Activated T-helper 1 cell treated with anti-CD3 and anti-CD28 coated beads, Interleukin-12 subunit alpha, Interleukin-12 subunit beta, Interleukin-2, Interleukin-4 antibody, amounts not matched to agents 30 ng/mL and 10 ng/mL and 1 ng/mL, durations not matched to agents 14 hours and 24 hours and 36 hours (primary cell): ENCODE data around the gene MYORG. TPM values are rescaled to one million over a fixed set of nuclear protein-coding genes. Genes with fewer than 3 reads are reported as not detected.
A peak's percentile ranks its signal among the peaks of the same experiment; 100 is the strongest.

Source experiments
- DNase-seq: peaks from one replicate; pipeline ENCODE4 v3.0.0; 2021; ENCODE audit warnings: low spot score
- H3K27ac Mint-ChIP-seq: one replicate; pipeline ENCODE4 v1.8.0; 2021; ENCODE audit warnings: mild to moderate bottlenecking, mixed read lengths
- H3K27me3 Mint-ChIP-seq: one replicate; pipeline ENCODE4 v1.8.0; 2022; ENCODE audit warnings: mild to moderate bottlenecking, moderate library complexity, mixed read lengths; ENCODE audit not compliant: insufficient read depth
- H3K36me3 Mint-ChIP-seq: one replicate; pipeline ENCODE4 v1.8.0; 2021; ENCODE audit warnings: low read depth, mixed read lengths
- H3K4me1 Mint-ChIP-seq: one replicate; pipeline ENCODE4 v1.8.0; 2021; ENCODE audit warnings: low read depth, mixed read lengths
- H3K4me3 Mint-ChIP-seq: one replicate; pipeline ENCODE4 v1.8.0; 2021; ENCODE audit warnings: mild to moderate bottlenecking, moderate library complexity, mixed read lengths
- H3K9me3 Mint-ChIP-seq: one replicate; pipeline ENCODE4 v1.8.0; 2021; ENCODE audit warnings: mixed read lengths
- intact Hi-C: fragments of 100-400 bp; cut with micrococcal nuclease; formaldehyde crosslinking; loops from one replicate; pipeline ENCODE4 v1.15.1; 2024
- total RNA-seq: library from RNA; stranded (reverse); gene quantifications from 2 replicates; pipeline ENCODE4 v1.2.3, GENCODE V29; 2022

Gene MYORG
- total RNA-seq, result 1.0 and 1.9 TPM in 2 replicates

GRCh38 chr9:34376596-34377403, at the start of gene MYORG:
Gene MYORG (minus strand): TSS chr9:34376898. CDS start chr9:34372943, 3,955 bp downstream.
- peak; percentile 97 for DNase-seq
- H3K36me3 Mint-ChIP-seq, result no peaks in the 10 kb centered on the region
- intact Hi-C loops, result loop anchor here (1.0 to 2.0 kb wide), 4 partner anchors 48 to 738 kb away; partner anchors contain the start of genes ATOSB, KIF24, NUDT2 and UBAP1
- H3K27me3 Mint-ChIP-seq, result peaks cover 13% of the 10 kb centered on the region
- H3K4me1 Mint-ChIP-seq, result peaks cover 45% of the 10 kb centered on the region
- no peaks in the 10 kb centered on the region for H3K9me3 Mint-ChIP-seq
- peak within 1 kb of the TSS; percentile 32 for H3K27ac Mint-ChIP-seq
- H3K4me3 Mint-ChIP-seq, result peak within 1 kb of the TSS; percentile 88

- Mint-ChIP-seq H3K9me3 (no peaks in the 10 kb centered on the region), H3K36me3 (no peaks in the 10 kb centered on the region), H3K4me3 (no peak overlapping the region), H3K4me1 (no peaks in the 10 kb centered on the region), H3K27ac (no peak overlapping the region), H3K27me3 (no peaks in the 10 kb centered on the region)
- DNase-seq, result no peak
- intact Hi-C loops, result no loop called here
Measured at GRCh38 chr9:34419716-34420504, 43.2 kb upstream of the MYORG start.

- Mint-ChIP-seq H3K9me3 (no peaks in the 10 kb centered on the region), H3K27me3 (no peaks in the 10 kb centered on the region), H3K27ac (no peak overlapping the region), H3K4me1 (no peaks in the 10 kb centered on the region), H3K36me3 (no peaks in the 10 kb centered on the region), H3K4me3 (no peak overlapping the region)
- intact Hi-C loops, result no loop called here
- no peak for DNase-seq
Measured at GRCh38 chr9:34417734-34418133, 41.0 kb upstream of the MYORG start.

GRCh38 chr9:34413231-34413852, 36.6 kb upstream of the MYORG start:
- no peaks in the 10 kb centered on the region for H3K9me3 Mint-ChIP-seq
- H3K27ac Mint-ChIP-seq, result no peak overlapping the region
- peak; percentile 21 for DNase-seq
- H3K36me3 Mint-ChIP-seq, result no peaks in the 10 kb centered on the region
- H3K4me3 Mint-ChIP-seq, result no peak overlapping the region
- intact Hi-C loops, result no loop called here
- no peaks in the 10 kb centered on the region for H3K27me3 Mint-ChIP-seq
- no peaks in the 10 kb centered on the region for H3K4me1 Mint-ChIP-seq

GRCh38 chr9:34412336-34412735, 35.6 kb upstream of the MYORG start:
- intact Hi-C loops, result no loop called here
- Mint-ChIP-seq H3K36me3 (no peaks in the 10 kb centered on the region), H3K27me3 (no peaks in the 10 kb centered on the region), H3K9me3 (no peaks in the 10 kb centered on the region), H3K27ac (no peak overlapping the region), H3K4me1 (no peaks in the 10 kb centered on the region), H3K4me3 (no peak overlapping the region)
- DNase-seq, result no peak

- intact Hi-C loops, result no loop called here
- no peak for DNase-seq
- Mint-ChIP-seq H3K9me3 (no peaks in the 10 kb centered on the region), H3K4me3 (no peak overlapping the region), H3K27me3 (no peaks in the 10 kb centered on the region), H3K36me3 (no peaks in the 10 kb centered on the region), H3K4me1 (no peaks in the 10 kb centered on the region), H3K27ac (no peak overlapping the region)
Measured at GRCh38 chr9:34409154-34409553, 32.5 kb upstream of the MYORG start.

GRCh38 chr9:34408173-34408572, 31.5 kb upstream of the MYORG start:
- H3K4me3 Mint-ChIP-seq, result no peak overlapping the region
- H3K27ac Mint-ChIP-seq, result no peak overlapping the region
- no peaks in the 10 kb centered on the region for H3K4me1 Mint-ChIP-seq
- intact Hi-C loops, result no loop called here
- H3K27me3 Mint-ChIP-seq, result no peaks in the 10 kb centered on the region
- no peaks in the 10 kb centered on the region for H3K9me3 Mint-ChIP-seq
- no peak for DNase-seq
- H3K36me3 Mint-ChIP-seq, result no peaks in the 10 kb centered on the region

- intact Hi-C loops, result no loop called here
- H3K4me1 Mint-ChIP-seq, result no peaks in the 10 kb centered on the region
- no peaks in the 10 kb centered on the region for H3K9me3 Mint-ChIP-seq
- no peak overlapping the region for H3K27ac Mint-ChIP-seq
- H3K27me3 Mint-ChIP-seq, result no peaks in the 10 kb centered on the region
- no peak for DNase-seq
- no peaks in the 10 kb centered on the region for H3K36me3 Mint-ChIP-seq
- no peak overlapping the region for H3K4me3 Mint-ChIP-seq
Measured at GRCh38 chr9:34406219-34406618, 29.5 kb upstream of the MYORG start.

GRCh38 chr9:34405719-34406118, 29.0 kb upstream of the MYORG start:
- no peak overlapping the region for H3K4me3 Mint-ChIP-seq
- no peaks in the 10 kb centered on the region for H3K9me3 Mint-ChIP-seq
- no peak for DNase-seq
- no peak overlapping the region for H3K27ac Mint-ChIP-seq
- no peaks in the 10 kb centered on the region for H3K4me1 Mint-ChIP-seq
- intact Hi-C loops, result no loop called here
- H3K36me3 Mint-ChIP-seq, result no peaks in the 10 kb centered on the region
- H3K27me3 Mint-ChIP-seq, result no peaks in the 10 kb centered on the region

GRCh38 chr9:34403554-34404380, 27.1 kb upstream of the MYORG start:
- intact Hi-C loops, result loop anchor here (1.0 kb wide), 2 partner anchors 97 to 188 kb away; no protein-coding TSS in a partner anchor
- H3K27me3 Mint-ChIP-seq, result no peaks in the 10 kb centered on the region
- H3K27ac Mint-ChIP-seq, result no peak overlapping the region
- H3K4me1 Mint-ChIP-seq, result no peaks in the 10 kb centered on the region
- H3K4me3 Mint-ChIP-seq, result no peak overlapping the region
- DNase-seq, result peak; percentile 31
- peaks cover 2% of the 10 kb centered on the region for H3K36me3 Mint-ChIP-seq
- H3K9me3 Mint-ChIP-seq, result no peaks in the 10 kb centered on the region

GRCh38 chr9:34400686-34401602, 24.2 kb upstream of the MYORG start:
- no peak for DNase-seq
- Mint-ChIP-seq H3K4me3 (no peak overlapping the region), H3K36me3 (peaks cover 2% of the 10 kb centered on the region), H3K9me3 (no peaks in the 10 kb centered on the region), H3K27me3 (no peaks in the 10 kb centered on the region), H3K4me1 (no peaks in the 10 kb centered on the region), H3K27ac (no peak overlapping the region)
- intact Hi-C loops, result no loop called here
